K562 (cell line): ENCODE data around the gene EYA2. TPM values are rescaled to one million over a fixed set of nuclear protein-coding genes. Genes with fewer than 3 reads are reported as not detected.

Experiments used
- ATAC-seq: fragments of 200-7000 bp; cut with Tn5 transposase; 3 replicates; pipeline ENCODE4 v1.9.1; 2020; ENCODE audit warnings: moderate library complexity
- BruUV-seq: library from RNA; stranded (reverse); fragments of 400-500 nt; replicated peaks from 2 replicates; lab custom pipeline; 2021; lab: Mats Ljungman, UMichigan
- CTCF ChIA-PET: fragments of 300-600 bp; formaldehyde crosslinking; extraction: SDS; loops from one replicate; lab custom pipeline; 2021; ENCODE audit warnings: low intra/inter-chr PET ratio; lab: Yijun Ruan, JAX
- POLR2A ChIA-PET: fragments of 300-600, 350-650 bp; sonication (Branson Sonifier 250); formaldehyde crosslinking; extraction: SDS; loops from one replicate; lab custom pipeline; 2021; ENCODE audit warnings: antibody characterized with exemption, inconsistent platforms; lab: Yijun Ruan, JAX
- DNase-seq, 4 experiments: peaks; one replicate each; pipeline versions ENCODE4 v3.0.0 to v3.0.0-alpha.2; 2011 to 2018; ENCODE audit warnings: low spot score in 3 of 4, mixed read lengths in 3 of 4; ENCODE audit errors: extremely low read depth in 1 of 4
- FAIRE-seq: peaks from 2 replicates; lab custom pipeline; 2011; peaks lifted over from hg19 to GRCh38; lab: Jason Lieb, UNC
- H2AFZ ChIP-seq: 2 replicates; pipeline ENCODE4 v1.6.0; 2011; ENCODE audit warnings: low read depth, low read length, control low read depth, inconsistent platforms
- H3K27ac ChIP-seq: fragments of 200-600 bp; 3 replicates; pipeline ENCODE4 v1.8.0; 2011; ENCODE audit warnings: low read depth, mild to moderate bottlenecking, control low read depth, inconsistent platforms, low read length, moderate library complexity, mixed read lengths; ENCODE audit errors: extremely low read depth
- H3K27me3 ChIP-seq, 2 experiments: fragments of 300-600 bp in 1 of 2; 2 replicates in 1 of 2; 3 replicates in 1 of 2; pipeline versions ENCODE4 v1.6.0 to v1.8.0; 2011; ENCODE audit warnings: inconsistent platforms in 2 of 2, low read length in 2 of 2, mild to moderate bottlenecking in 1 of 2, mixed read lengths in 1 of 2, moderate library complexity in 1 of 2; ENCODE audit not compliant: control insufficient read depth in 2 of 2, insufficient read depth in 2 of 2
- H3K36me3 ChIP-seq: fragments of 300-600 bp; 3 replicates; pipeline ENCODE4 v1.8.0; 2011; ENCODE audit warnings: mild to moderate bottlenecking, low read length, inconsistent platforms; ENCODE audit not compliant: control insufficient read depth, insufficient read depth
- H3K4me1 ChIP-seq, 2 experiments: fragments of 200-600 bp in 1 of 2; replicated peaks in 1 of 2; 2 replicates in 1 of 2; 3 replicates in 1 of 2; pipeline versions ENCODE4 v1.5.1 to v1.8.0; 2011; ENCODE audit warnings: inconsistent platforms in 2 of 2, low read length in 2 of 2, mild to moderate bottlenecking in 1 of 2, mixed read lengths in 1 of 2, moderate library complexity in 1 of 2; ENCODE audit not compliant: control insufficient read depth in 2 of 2, insufficient read depth in 2 of 2
- H3K4me2 ChIP-seq: 2 replicates; pipeline ENCODE4 v1.6.1; 2011; ENCODE audit warnings: low read length, control low read depth, inconsistent platforms, mixed read lengths; ENCODE audit not compliant: insufficient read depth
- H3K4me3 ChIP-seq: fragments of 200-600 bp; sonication (generic), shearing (Covaris generic); 2 replicates; pipeline ENCODE4 v1.5.1; 2016; ENCODE audit warnings: control low read depth, inconsistent platforms
- H3K79me2 ChIP-seq: fragments of 200-600 bp; 3 replicates; pipeline ENCODE4 v1.8.0; 2011; ENCODE audit warnings: low read length, inconsistent platforms; ENCODE audit not compliant: control insufficient read depth, insufficient read depth
- H3K9ac ChIP-seq, 2 experiments: 2 replicates each; pipeline versions ENCODE4 v1.6.0 to v1.6.1; 2011; ENCODE audit warnings: low read depth in 2 of 2, low read length in 2 of 2, control low read depth in 1 of 2, inconsistent platforms in 1 of 2, mild to moderate bottlenecking in 1 of 2, mixed read lengths in 1 of 2; ENCODE audit not compliant: insufficient read depth in 1 of 2
- H3K9me1 ChIP-seq: one replicate; pipeline ENCODE4 v1.6.0; 2011; ENCODE audit warnings: inconsistent platforms, mild to moderate bottlenecking, low read length, moderate library complexity; ENCODE audit not compliant: control insufficient read depth, insufficient read depth
- H3K9me3 ChIP-seq: replicated peaks from 2 replicates; pipeline ENCODE4 v1.5.1; 2011; ENCODE audit warnings: low read depth, low read length, inconsistent platforms; ENCODE audit not compliant: control insufficient read depth, insufficient read depth
- H4K20me1 ChIP-seq: replicated peaks from 2 replicates; pipeline ENCODE4 v1.6.1; 2011; ENCODE audit warnings: low read length, inconsistent platforms, mixed read lengths; ENCODE audit not compliant: control insufficient read depth, insufficient read depth
- RNF2 ChIP-seq: sonication (generic); IDR thresholded peaks from 2 replicates; pipeline ENCODE4 v1.6.1; 2016
- SREBF2 ChIP-seq: sonication (generic); formaldehyde crosslinking; IDR thresholded peaks from 2 replicates; pipeline ENCODE4 v1.4.0; 2020; ENCODE audit warnings: mild to moderate bottlenecking, missing genetic modification reagents
- STAT5B ChIP-seq: fragments of 250-450 bp; sonication (Bioruptor Pico); IDR thresholded peaks from 2 replicates; pipeline ENCODE4 v1.8.0; 2021; ENCODE audit warnings: mild to moderate bottlenecking, inconsistent platforms
- YY1 ChIP-seq, 3 experiments: IDR thresholded peaks; 2 replicates each; pipeline ENCODE4 v1.6.1; 2011; ENCODE audit warnings: low read length in 2 of 3, mild to moderate bottlenecking in 2 of 3, moderate library complexity in 2 of 3, borderline replicate concordance in 1 of 3, control low read depth in 1 of 3, low read depth in 1 of 3; ENCODE audit not compliant: insufficient read depth in 3 of 3, insufficient replicate concordance in 2 of 3, control insufficient read depth in 1 of 3, insufficient read length in 1 of 3; ENCODE audit errors: extremely low read depth in 1 of 3
- WGBS: fragments of 100-300 bp; shearing (Covaris generic); methylation state at CpG from one replicate; pipeline ENCODE4 v1.1.6; 2016; ENCODE audit warnings: low coverage, mixed read lengths; ENCODE audit not compliant: insufficient coverage; ENCODE audit errors: missing lambda C conversion rate; 5-methylcytosine and 5-hydroxymethylcytosine counted together
- in situ Hi-C: fragments of 300-500 bp; cut with MboI; formaldehyde crosslinking; loops from 4 replicates; pipeline ENCODE4 v1.15.0; 2018; ENCODE audit warnings: inconsistent platforms, mixed read lengths
- intact Hi-C: fragments of 100-400 bp; cut with micrococcal nuclease; formaldehyde crosslinking; loops from 2 replicates; pipeline ENCODE4 v1.14.2; 2022
- polyA plus RNA-seq, 8 experiments: library from polyadenylated mRNA; depleted of rRNA in 4 of 8; stranded (reverse) in 5 of 8; unstranded in 3 of 8; fragments of >200 nt; fragmentation: Nextera tagmentation in 2 of 8; fragmentation: Illumina TruSeq in 1 of 8; extraction: Ambion mirVana in 2 of 8; extraction: Trizol in 1 of 8; gene quantifications; 2 replicates each; pipeline versions ENCODE4 v1.2.1 to v1.2.3, GENCODE V29; 2011 to 2014; ENCODE audit warnings: inconsistent platforms in 1 of 8, missing spikeins in 1 of 8
- total RNA-seq, 7 experiments: library from RNA; depleted of rRNA in 6 of 7; stranded (reverse); fragments of >200 nt in 6 of 7; fragmentation: Illumina TruSeq in 2 of 7; extraction: Trizol in 2 of 7; gene quantifications; 2 replicates each; pipeline versions ENCODE4 v1.2.1 to v1.2.3, GENCODE V29; 2011 to 2021; ENCODE audit warnings: low replicate concordance in 1 of 7

Gene EYA2
- total and polyA plus RNA-seq, 9 of the 15 experiments (the other 6 are each of a cell fraction or from before 2014, with no cell fraction given), result 0.03 TPM; not detected in 8

- TF ChIP-seq YY1 (IDR thresholded peaks at IDR 0.05; ENCODE audit: borderline replicate concordance in 1 of 3, control insufficient read depth in 1 of 3, extremely low read depth in 1 of 3, insufficient read depth in 3 of 3, insufficient read length in 1 of 3, insufficient replicate concordance in 2 of 3, low read depth in 1 of 3, low read length in 2 of 3), result no peak
Observed at GRCh38 chr20:47027042-47027441, 132.4 kb downstream of the EYA2 start (continued).

GRCh38 chr20:47027456-47027855 lies 132.8 kb downstream of the EYA2 start:
- Histone ChIP-seq H3K36me3 (no peaks in the 10 kb centered on the region), H3K9me1 (no peaks in the 10 kb centered on the region), H3K4me3 (no peak overlapping the region), H3K4me2 (no peak overlapping the region), H3K9me3 (no peaks in the 10 kb centered on the region), H4K20me1 (no peaks in the 10 kb centered on the region), H3K9ac (no peak overlapping the region), H3K4me1 (no peaks in the 10 kb centered on the region), H3K27me3 (peaks cover 0 to 20% of the 10 kb centered on the region in 2 experiments; a peak in 1 of 5 replicates), H3K79me2 (no peaks in the 10 kb centered on the region), H2AFZ (no peak overlapping the region), H3K27ac (no peak overlapping the region)
- DNase-seq, result no peak
- intact Hi-C loops, result no loop called here
- POLR2A ChIA-PET, result no interaction called here
- no TSS peak for BruUV-seq
- 0% methylated on average over 3 of the region's 3 CpGs for WGBS
- TF ChIP-seq STAT5B (CRISPR knock-in tag) (no peak), SREBF2 (CRISPR knock-in tag) (no peak), RNF2 (no peak)
- no peak for ATAC-seq
- CTCF ChIA-PET, result no interaction called here
- FAIRE-seq, result no peak
- in situ Hi-C loops, result no loop called here
